Measurements from ENCODE around the gene PSME3IP1.

The PSME3IP1 gene

DNA sequence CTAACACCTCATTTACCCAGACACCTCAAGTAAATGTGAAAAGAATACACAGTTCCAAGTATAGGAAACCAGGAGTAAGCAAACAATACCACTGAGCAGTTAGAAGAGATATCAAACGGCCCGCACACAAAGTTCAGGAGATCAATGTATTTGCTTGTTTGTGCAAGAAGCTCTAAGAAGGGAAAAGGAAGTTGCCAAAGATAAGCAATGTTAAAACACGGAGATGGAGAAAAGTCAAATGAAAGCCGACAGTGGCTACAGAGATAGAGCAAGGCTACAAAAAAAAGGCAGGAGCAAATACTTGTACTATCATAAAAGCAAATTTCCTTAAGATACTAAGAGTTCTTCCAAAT lies 29.5 kb downstream of the PSME3IP1 start:
- Histone ChIP-seq H3K4me3 (no peak overlapping the region), H3K4me1 (no peaks in the 10 kb centered on the region), H3K9me3 (no peaks in the 10 kb centered on the region), H3K27me3 (no peaks in the 10 kb centered on the region), H3K36me3 (peaks cover 56 to 90% (median 79%) of the 10 kb centered on the region in 3 donors), H3K27ac (no peak overlapping the region)
- no peak for DNase-seq
- intact Hi-C loops (cut with DNase I; ENCODE audit: low total_unique reads), result no loop called here
- TF ChIP-seq, protein P1, sequence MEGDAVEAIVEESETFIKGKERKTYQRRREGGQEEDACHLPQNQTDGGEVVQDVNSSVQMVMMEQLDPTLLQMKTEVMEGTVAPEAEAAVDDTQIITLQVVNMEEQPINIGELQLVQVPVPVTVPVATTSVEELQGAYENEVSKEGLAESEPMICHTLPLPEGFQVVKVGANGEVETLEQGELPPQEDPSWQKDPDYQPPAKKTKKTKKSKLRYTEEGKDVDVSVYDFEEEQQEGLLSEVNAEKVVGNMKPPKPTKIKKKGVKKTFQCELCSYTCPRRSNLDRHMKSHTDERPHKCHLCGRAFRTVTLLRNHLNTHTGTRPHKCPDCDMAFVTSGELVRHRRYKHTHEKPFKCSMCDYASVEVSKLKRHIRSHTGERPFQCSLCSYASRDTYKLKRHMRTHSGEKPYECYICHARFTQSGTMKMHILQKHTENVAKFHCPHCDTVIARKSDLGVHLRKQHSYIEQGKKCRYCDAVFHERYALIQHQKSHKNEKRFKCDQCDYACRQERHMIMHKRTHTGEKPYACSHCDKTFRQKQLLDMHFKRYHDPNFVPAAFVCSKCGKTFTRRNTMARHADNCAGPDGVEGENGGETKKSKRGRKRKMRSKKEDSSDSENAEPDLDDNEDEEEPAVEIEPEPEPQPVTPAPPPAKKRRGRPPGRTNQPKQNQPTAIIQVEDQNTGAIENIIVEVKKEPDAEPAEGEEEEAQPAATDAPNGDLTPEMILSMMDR (IDR thresholded peaks at IDR 0.05), result no peak

DNA sequence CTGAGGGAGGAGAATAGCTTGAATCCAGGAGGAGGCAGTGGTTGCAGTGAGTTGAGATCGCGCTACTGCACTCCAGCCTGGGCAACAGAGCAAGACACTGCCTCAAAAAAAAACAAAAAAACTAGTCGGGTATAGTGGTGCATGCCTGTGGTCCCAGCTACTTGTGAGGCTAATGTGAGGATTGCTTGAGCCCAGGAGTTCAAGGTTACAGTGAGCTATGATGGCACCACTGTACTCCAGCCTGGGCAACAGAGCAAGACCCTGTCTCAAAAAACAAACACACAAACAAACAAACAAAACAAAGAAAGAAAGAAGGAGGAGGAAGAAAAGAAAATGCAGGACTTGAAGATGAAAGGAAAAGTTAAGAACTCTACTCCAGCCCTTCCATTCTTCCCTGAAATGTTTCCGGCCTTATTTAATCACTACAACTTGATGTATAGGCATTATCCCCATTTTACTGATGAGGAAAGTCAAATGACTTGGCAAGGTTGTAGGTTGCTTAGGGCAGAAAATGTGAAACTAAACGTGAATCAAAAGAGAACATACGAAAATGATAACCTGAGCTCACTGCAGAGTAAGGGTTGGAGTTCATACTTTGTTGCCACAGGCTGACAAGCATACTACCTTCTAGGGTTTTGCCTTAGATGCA lies 30.0 kb downstream of the PSME3IP1 start:
- intact Hi-C loops (cut with DNase I; ENCODE audit: low total_unique reads), result no loop called here
- DNase-seq, result no peak

DNA sequence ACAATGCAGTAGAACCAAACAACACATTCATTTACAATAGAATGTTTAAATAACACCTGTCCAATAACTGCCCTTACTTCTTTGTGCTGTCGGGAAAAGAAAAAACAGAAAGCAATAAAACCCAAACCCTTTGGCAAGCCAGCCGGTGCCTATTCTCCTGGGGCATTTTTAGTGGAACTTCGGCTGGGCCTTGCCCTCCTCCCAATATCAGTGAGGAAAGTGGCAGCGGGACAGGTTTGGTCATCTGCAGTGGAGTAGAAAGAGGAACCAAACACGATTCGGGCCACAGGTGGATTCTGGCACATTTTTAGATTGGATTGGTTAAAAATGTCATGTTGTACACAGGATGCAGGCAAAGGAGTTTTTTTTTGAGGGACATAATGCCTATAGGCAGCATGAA lies 32.0 kb downstream of the PSME3IP1 start:
- no peak for DNase-seq
- no peaks in the 10 kb centered on the region for H3K4me1 ChIP-seq
- TF ChIP-seq, protein P1 (IDR thresholded peaks at IDR 0.05), result no peak
- no peaks in the 10 kb centered on the region for H3K9me3 ChIP-seq
- peaks cover 54 to 95% (median 63%) of the 10 kb centered on the region in 3 donors for H3K36me3 ChIP-seq
- H3K4me3 ChIP-seq, result no peak overlapping the region
- no peak overlapping the region for H3K27ac ChIP-seq
- intact Hi-C loops (cut with DNase I; ENCODE audit: low total_unique reads), result no loop called here
- H3K27me3 ChIP-seq, result no peaks in the 10 kb centered on the region

More for the DNA sequence above, 30.0 kb downstream of the PSME3IP1 start:
- Histone ChIP-seq H3K27me3 (no peaks in the 10 kb centered on the region), H3K4me3 (no peak overlapping the region), H3K36me3 (peaks cover 56 to 94% (median 74%) of the 10 kb centered on the region in 3 donors), H3K9me3 (no peaks in the 10 kb centered on the region), H3K27ac (no peak overlapping the region), H3K4me1 (no peaks in the 10 kb centered on the region)
- TF ChIP-seq, protein P1 (IDR thresholded peaks at IDR 0.05), result no peak

DNA sequence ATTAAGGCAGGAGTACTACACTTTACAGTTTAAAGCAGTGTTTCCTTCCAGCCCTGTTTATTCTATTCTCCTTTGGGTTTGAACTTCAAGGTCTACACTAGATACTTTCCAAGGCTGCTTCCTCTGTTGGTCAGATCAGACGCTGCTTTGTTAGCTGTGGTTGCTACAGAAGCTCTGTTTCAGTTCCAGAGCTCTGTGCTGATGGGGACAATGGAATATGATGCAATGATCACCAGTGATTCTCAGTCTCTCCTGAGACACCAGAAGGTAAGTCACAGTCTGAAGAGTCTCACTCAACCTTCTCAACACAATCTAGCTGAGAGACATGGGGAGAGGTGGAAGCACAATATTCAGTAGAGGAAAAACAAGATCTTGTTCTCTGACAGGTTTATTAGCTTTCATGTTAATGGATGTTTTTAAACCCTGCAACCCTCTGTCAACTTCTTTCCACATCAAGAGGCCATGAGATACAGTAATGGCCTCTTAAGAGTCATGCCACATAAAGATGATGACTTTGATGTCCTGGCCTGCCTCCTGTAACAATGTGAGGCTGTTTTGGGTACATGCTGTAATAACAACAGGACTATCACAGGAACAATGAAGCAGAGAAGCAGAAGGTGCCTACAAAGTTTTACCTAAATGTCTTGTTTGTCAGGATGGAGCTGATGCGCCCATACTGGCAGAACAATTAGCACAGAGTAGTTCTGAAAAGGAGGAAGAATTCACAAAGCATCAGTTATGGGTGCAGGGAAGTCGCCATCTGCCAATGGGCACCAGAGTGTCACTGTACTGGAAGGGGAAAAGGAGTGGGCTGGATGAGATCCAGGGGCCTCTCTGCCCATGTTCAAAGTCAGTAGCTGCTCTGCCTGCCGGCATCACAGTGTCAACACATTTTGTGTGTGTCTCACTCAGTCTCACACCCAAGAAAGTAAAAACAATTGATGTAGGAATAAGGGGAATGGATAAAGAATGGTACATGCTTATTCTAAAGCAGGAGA lies 33.4 kb downstream of the PSME3IP1 start:
- no peak for DNase-seq
- H3K36me3 ChIP-seq, result peaks cover 48 to 86% (median 49%) of the 10 kb centered on the region in 3 donors
- H3K4me3 ChIP-seq, result no peak overlapping the region
- H3K4me1 ChIP-seq, result peaks cover 0 to 2% (median under 1%) of the 10 kb centered on the region in 4 donors
- no peak overlapping the region for H3K27ac ChIP-seq
- H3K9me3 ChIP-seq, result no peaks in the 10 kb centered on the region
- TF ChIP-seq, protein P1 (IDR thresholded peaks at IDR 0.05), result no peak
- intact Hi-C loops (cut with DNase I; ENCODE audit: low total_unique reads), result no loop called here
- H3K27me3 ChIP-seq, result no peaks in the 10 kb centered on the region

DNA sequence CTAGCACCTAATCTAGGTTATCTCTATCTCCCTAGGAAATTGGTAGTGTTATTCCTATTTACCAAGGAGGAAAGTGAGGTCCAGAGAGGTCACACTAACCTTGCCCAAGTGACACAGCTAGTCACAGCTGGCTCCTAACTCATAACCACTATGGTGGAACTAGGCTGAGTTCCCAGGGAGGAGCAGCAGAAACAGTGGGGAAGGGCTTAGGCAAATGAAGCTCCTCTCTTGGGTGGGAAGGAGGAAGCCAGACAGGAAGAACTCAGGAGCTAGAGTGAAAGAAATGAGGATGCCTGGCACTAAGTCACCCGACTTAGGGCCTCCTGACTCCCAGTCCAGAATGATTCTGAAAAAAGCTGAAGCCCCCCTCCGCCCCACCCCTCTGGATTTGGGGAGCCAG lies 34.5 kb downstream of the PSME3IP1 start:
- intact Hi-C loops (cut with DNase I; ENCODE audit: low total_unique reads), result no loop called here
- TF ChIP-seq, protein P1 (IDR thresholded peaks at IDR 0.05), result no peak
- H3K4me3 ChIP-seq, result no peak overlapping the region
- no peak for DNase-seq
- H3K27ac ChIP-seq, result no peak overlapping the region
- no peaks in the 10 kb centered on the region for H3K27me3 ChIP-seq
- no peaks in the 10 kb centered on the region for H3K9me3 ChIP-seq
- peaks cover 0 to 8% (median 3%) of the 10 kb centered on the region in 4 donors for H3K4me1 ChIP-seq
- H3K36me3 ChIP-seq, result peaks cover 40 to 76% (median 41%) of the 10 kb centered on the region in 3 donors

All from tibial artery (tissue), 4 donors.